HepG2 (cell line): ENCODE data around the gene ODC1. TPM values are rescaled to one million over a fixed set of nuclear protein-coding genes. Genes with fewer than 3 reads are reported as not detected.

ENCODE experiments used
- ARID5B ChIP-seq: IDR thresholded peaks from 2 replicates; pipeline ENCODE4 v1.4.0; 2020; ENCODE audit warnings: mild to moderate bottlenecking, missing genetic modification reagents
- ASH2L ChIP-seq: fragments of 300-600, 200-600 bp; sonication (generic); IDR thresholded peaks from 2 replicates; pipeline ENCODE4 v1.7.0; 2017; ENCODE audit warnings: low read depth, mild to moderate bottlenecking, moderate library complexity, mixed read lengths, low read length; ENCODE audit not compliant: insufficient read length
- BORCS8-MEF2B ChIP-seq: sonication (generic); formaldehyde crosslinking; IDR thresholded peaks from 2 replicates; pipeline ENCODE4 v1.8.0; 2022; ENCODE audit warnings: mild to moderate bottlenecking, missing genetic modification reagents
- CCAR2 ChIP-seq: fragments of 200-400 bp; formaldehyde crosslinking; optimal IDR thresholded peaks from 2 replicates; pipeline ENCODE3; 2018; ENCODE audit warnings: low read depth, mild to moderate bottlenecking, low read length, moderate library complexity
- DRAP1 ChIP-seq: IDR thresholded peaks from 2 replicates; pipeline ENCODE4 v1.6.1; 2016; ENCODE audit warnings: missing genetic modification reagents, missing compliant biosample characterization
- DZIP1 ChIP-seq: sonication (generic); formaldehyde crosslinking; IDR thresholded peaks from 2 replicates; pipeline ENCODE4 v1.5.0; 2020; ENCODE audit warnings: mild to moderate bottlenecking, missing genetic modification reagents
- E2F1 ChIP-seq: sonication (generic); formaldehyde crosslinking; IDR thresholded peaks from 2 replicates; pipeline ENCODE4 v1.5.0; 2020; ENCODE audit warnings: missing genetic modification reagents
- GABPA ChIP-seq, 2 experiments: IDR thresholded peaks; 2 replicates each; pipeline ENCODE4 v1.6.1; 2011 to 2016; ENCODE audit warnings: low read depth in 2 of 2, low read length in 1 of 2, missing biosample characterization in 1 of 2, missing genetic modification characterization in 1 of 2
- MAZ ChIP-seq, 2 experiments: sonication (generic) in 1 of 2; formaldehyde crosslinking in 1 of 2; IDR thresholded peaks; 2 replicates each; pipeline versions ENCODE4 v1.5.0 to v1.6.1; 2012 to 2020; ENCODE audit warnings: low read depth in 2 of 2, mild to moderate bottlenecking in 2 of 2, borderline replicate concordance in 1 of 2, improper control_type of control experiment in 1 of 2, low read length in 1 of 2, missing genetic modification reagents in 1 of 2, moderate library complexity in 1 of 2
- MTF1 ChIP-seq: sonication (generic); formaldehyde crosslinking; IDR thresholded peaks from 2 replicates; pipeline ENCODE4 v1.5.0; 2020; ENCODE audit warnings: missing genetic modification reagents
- PPARG ChIP-seq: conservative IDR thresholded peaks from 2 replicates; pipeline ENCODE4 v1.6.1; 2016; ENCODE audit warnings: missing biosample characterization, missing genetic modification reagents
- PRMT3 ChIP-seq: sonication (generic); formaldehyde crosslinking; IDR thresholded peaks from 2 replicates; pipeline ENCODE4 v1.8.1; 2022; ENCODE audit warnings: low read depth, mild to moderate bottlenecking, moderate library complexity, missing genetic modification reagents, borderline replicate concordance
- SALL1 ChIP-seq: sonication (generic); formaldehyde crosslinking; IDR thresholded peaks from 2 replicates; pipeline ENCODE4 v1.8.0; 2022; ENCODE audit warnings: mild to moderate bottlenecking, missing genetic modification reagents
- TEAD3 ChIP-seq: optimal IDR thresholded peaks from 2 replicates; pipeline ENCODE3; 2016; ENCODE audit warnings: borderline replicate concordance
- TOPORS ChIP-seq: sonication (generic); formaldehyde crosslinking; IDR thresholded peaks from 2 replicates; pipeline ENCODE4 v1.8.0; 2023; ENCODE audit warnings: mild to moderate bottlenecking, missing genetic modification reagents
- ZFX ChIP-seq: sonication (generic); formaldehyde crosslinking; IDR thresholded peaks from 2 replicates; pipeline ENCODE4 v1.4.0; 2020; ENCODE audit warnings: mild to moderate bottlenecking, low read depth, missing genetic modification reagents, moderate library complexity
- ZNF280B ChIP-seq: sonication (generic); formaldehyde crosslinking; IDR thresholded peaks from 2 replicates; pipeline ENCODE4 v1.5.0; 2020; ENCODE audit warnings: missing genetic modification reagents, mild to moderate bottlenecking, borderline replicate concordance
- polyA plus RNA-seq, 8 experiments: library from polyadenylated mRNA; depleted of rRNA in 3 of 8; stranded (reverse) in 7 of 8; unstranded in 1 of 8; fragments of >200 nt; fragmentation: Illumina TruSeq in 4 of 8; extraction: Trizol in 4 of 8; gene quantifications; 2 replicates each; pipeline versions ENCODE4 v1.2.1 to v1.2.3, GENCODE V29; 2011 to 2016; ENCODE audit warnings: low read depth in 4 of 8, missing spikeins in 1 of 8, mixed read lengths in 1 of 8; ENCODE audit not compliant: insufficient read depth in 1 of 8
- total RNA-seq, 5 experiments: library from RNA; depleted of rRNA; stranded (reverse); fragments of >200 nt; fragmentation: Illumina TruSeq; extraction: Trizol; gene quantifications; 2 replicates each; pipeline ENCODE4 v1.2.3, GENCODE V29; 2016; ENCODE audit warnings: low read depth in 1 of 5

The ODC1 gene
- total and polyA plus RNA-seq, 2 of the 13 experiments (the other 11 are each of a cell fraction or from before 2014, with no cell fraction given): 142 to 371 TPM

GRCh38 chr2:10477443-10478297, 29.5 kb upstream of the ODC1 start (continued):
- TF ChIP-seq TOPORS (no peak), ARID5B (CRISPR knock-in tag) (0 out of 2 replicates have a peak, but pooled peaks have one; percentile 9), ZNF280B (CRISPR knock-in tag) (no peak), BORCS8-MEF2B (CRISPR knock-in tag) (0 out of 2 replicates have a peak, but pooled peaks have one; percentile 48), CCAR2 (no peak), E2F1 (CRISPR knock-in tag) (no peak), ASH2L (no peak), MTF1 (CRISPR knock-in tag) (no peak), MAZ (IDR thresholded peaks at IDR 0.05; ENCODE audit: borderline replicate concordance, low read depth, low read length) (no peak), MAZ (CRISPR knock-in tag; IDR thresholded peaks at IDR 0.05; ENCODE audit: low read depth) (no peak), PPARG (CRISPR knock-in tag) (no peak), PRMT3 (CRISPR knock-in tag) (no peak), ZFX (peak; percentile 49; the same call in 1 of the 2 replicates), DRAP1 (peak; percentile 37; the same call in 1 of the 2 replicates), SALL1 (CRISPR knock-in tag) (peak; percentile 42; the same call in 1 of the 2 replicates), TEAD3 (CRISPR knock-in tag) (peak; percentile 35), GABPA (IDR thresholded peaks at IDR 0.05; ENCODE audit: low read depth, low read length) (no peak), GABPA (CRISPR knock-in tag; IDR thresholded peaks at IDR 0.05; ENCODE audit: low read depth) (peak; percentile 60), DZIP1 (no peak)
